Astrocyte (in vitro differentiated cells and primary cell): ENCODE data around the gene CST3. TPM values are rescaled to one million over a fixed set of nuclear protein-coding genes. Genes with fewer than 3 reads are reported as not detected.

Source experiments
- DNase-seq: peaks from one replicate; pipeline ENCODE4 v3.0.0-alpha.2; 2010; ENCODE audit warnings: low read depth
- FAIRE-seq: peaks from 2 replicates; lab custom pipeline; 2011; peaks lifted over from hg19 to GRCh38; lab: Jason Lieb, UNC
- H2AFZ ChIP-seq: 2 replicates; pipeline ENCODE4 v1.6.0; 2012; ENCODE audit warnings: low read depth, low read length, inconsistent platforms
- H3K27ac ChIP-seq: 2 replicates; pipeline ENCODE4 v1.5.1; 2011; ENCODE audit warnings: low read depth, low read length, inconsistent platforms
- H3K27me3 ChIP-seq: 2 replicates; pipeline ENCODE4 v1.6.0; 2011; ENCODE audit warnings: low read length, inconsistent platforms; ENCODE audit not compliant: insufficient read depth
- H3K36me3 ChIP-seq: 2 replicates; pipeline ENCODE4 v1.5.1; 2011; ENCODE audit warnings: low read length, inconsistent platforms; ENCODE audit not compliant: insufficient read depth
- H3K4me1 ChIP-seq: 2 replicates; pipeline ENCODE4 v1.5.1; 2011; ENCODE audit warnings: low read length, inconsistent platforms; ENCODE audit not compliant: insufficient read depth
- H3K4me2 ChIP-seq: 2 replicates; pipeline ENCODE4 v1.6.0; 2012; ENCODE audit warnings: low read length, inconsistent platforms
- H3K4me3 ChIP-seq: 2 replicates; pipeline ENCODE4 v1.5.1; 2011; ENCODE audit warnings: low read depth, mild to moderate bottlenecking, low read length, inconsistent platforms; ENCODE audit not compliant: insufficient read depth
- H3K79me2 ChIP-seq: 2 replicates; pipeline ENCODE4 v1.6.0; 2012; ENCODE audit warnings: mild to moderate bottlenecking, low read length, inconsistent platforms; ENCODE audit not compliant: insufficient read depth
- H3K9ac ChIP-seq: 2 replicates; pipeline ENCODE4 v1.6.0; 2012; ENCODE audit warnings: mild to moderate bottlenecking, low read length, inconsistent platforms
- H3K9me3 ChIP-seq: 2 replicates; pipeline ENCODE4 v1.5.1; 2012; ENCODE audit warnings: low read depth, mild to moderate bottlenecking, low read length, inconsistent platforms; ENCODE audit not compliant: insufficient read depth
- H4K20me1 ChIP-seq: 2 replicates; pipeline ENCODE4 v1.6.0; 2012; ENCODE audit warnings: low read length, inconsistent platforms; ENCODE audit not compliant: insufficient read depth
- H3K27ac Mint-ChIP-seq: one replicate; pipeline ENCODE4 v1.8.0; 2021; ENCODE audit warnings: mild to moderate bottlenecking, mixed read lengths; ENCODE audit not compliant: unreplicated experiment
- H3K27me3 Mint-ChIP-seq: one replicate; pipeline ENCODE4 v1.8.0; 2021; ENCODE audit warnings: low read depth, mixed read lengths; ENCODE audit not compliant: unreplicated experiment
- H3K36me3 Mint-ChIP-seq: one replicate; pipeline ENCODE4 v1.8.0; 2021; ENCODE audit warnings: low read depth, mixed read lengths; ENCODE audit not compliant: unreplicated experiment
- H3K4me1 Mint-ChIP-seq: one replicate; pipeline ENCODE4 v1.8.0; 2021; ENCODE audit warnings: low read depth, mixed read lengths; ENCODE audit not compliant: unreplicated experiment
- H3K4me3 Mint-ChIP-seq: one replicate; pipeline ENCODE4 v1.8.0; 2021; ENCODE audit warnings: mild to moderate bottlenecking, moderate library complexity, mixed read lengths; ENCODE audit not compliant: unreplicated experiment
- H3K9me3 Mint-ChIP-seq: one replicate; pipeline ENCODE4 v1.8.0; 2021; ENCODE audit warnings: mild to moderate bottlenecking, mixed read lengths; ENCODE audit not compliant: unreplicated experiment
- CTCF ChIP-seq: IDR thresholded peaks from 2 replicates; pipeline ENCODE4 v1.5.1; 2011; ENCODE audit warnings: low read depth, mild to moderate bottlenecking, inconsistent platforms, low read length, moderate library complexity; ENCODE audit not compliant: insufficient read depth
- EZH2 ChIP-seq: IDR thresholded peaks from 2 replicates; pipeline ENCODE4 v1.6.1; 2012; ENCODE audit warnings: mild to moderate bottlenecking, low read length, inconsistent platforms; ENCODE audit not compliant: insufficient read depth
- total RNA-seq: library from RNA; stranded (reverse); gene quantifications from 2 replicates; pipeline ENCODE4 v1.2.1, GENCODE V29; 2021

CST3 gene
- total RNA-seq, 1 donor from 2014 or later, result 316 TPM

GRCh38 chr20:23680146-23680545 is 42.4 kb upstream of the CST3 start:
- peaks cover 2% of the 10 kb centered on the region for H3K9me3 Mint-ChIP-seq
- Histone ChIP-seq H3K36me3 (no peaks in the 10 kb centered on the region), H3K27ac (no peak overlapping the region), H3K9me3 (no peaks in the 10 kb centered on the region), H3K4me2 (no peak overlapping the region), H3K27me3 (no peaks in the 10 kb centered on the region), H3K4me1 (no peaks in the 10 kb centered on the region), H4K20me1 (no peaks in the 10 kb centered on the region), H3K79me2 (no peaks in the 10 kb centered on the region), H3K4me3 (no peak overlapping the region), H2AFZ (no peak overlapping the region), H3K9ac (no peak overlapping the region)
- H3K27me3 Mint-ChIP-seq, result peaks cover 22% of the 10 kb centered on the region
- no peak overlapping the region for H3K27ac Mint-ChIP-seq
- H3K4me3 Mint-ChIP-seq, result no peak overlapping the region
- FAIRE-seq (no peak), DNase-seq (no peak)
- TF ChIP-seq EZH2, result no peak
- no peak for TF ChIP-seq CTCF
- H3K36me3 Mint-ChIP-seq, result peaks cover 3% of the 10 kb centered on the region
- no peaks in the 10 kb centered on the region for H3K4me1 Mint-ChIP-seq

- Mint-ChIP-seq H3K36me3 (peaks cover 3% of the 10 kb centered on the region), H3K27ac (no peak overlapping the region), H3K9me3 (peaks cover 2% of the 10 kb centered on the region), H3K4me3 (no peak overlapping the region), H3K4me1 (no peaks in the 10 kb centered on the region), H3K27me3 (peaks cover 19% of the 10 kb centered on the region)
- Histone ChIP-seq H3K27ac (no peak overlapping the region), H3K9ac (no peak overlapping the region), H4K20me1 (no peaks in the 10 kb centered on the region), H3K4me2 (no peak overlapping the region), H2AFZ (no peak overlapping the region), H3K79me2 (no peaks in the 10 kb centered on the region), H3K27me3 (no peaks in the 10 kb centered on the region), H3K9me3 (no peaks in the 10 kb centered on the region), H3K36me3 (no peaks in the 10 kb centered on the region), H3K4me1 (no peaks in the 10 kb centered on the region), H3K4me3 (no peak overlapping the region)
- no peak for DNase-seq
- FAIRE-seq, result no peak
- TF ChIP-seq CTCF (no peak), EZH2 (no peak)
These were observed 41.7 kb upstream of the CST3 start for GRCh38 chr20:23679133-23680092.

- DNase-seq (no peak), FAIRE-seq (no peak)
- no peak overlapping the region for H3K27ac Mint-ChIP-seq
- no peaks in the 10 kb centered on the region for H3K36me3 ChIP-seq
- no peak overlapping the region for H3K9ac ChIP-seq
- no peaks in the 10 kb centered on the region for H3K79me2 ChIP-seq
- H3K4me3 ChIP-seq, result no peak overlapping the region
- no peaks in the 10 kb centered on the region for H3K9me3 ChIP-seq
- H3K4me1 Mint-ChIP-seq, result no peaks in the 10 kb centered on the region
- no peaks in the 10 kb centered on the region for H3K27me3 Mint-ChIP-seq
- no peak overlapping the region for H3K4me3 Mint-ChIP-seq
- H3K27ac ChIP-seq, result no peak overlapping the region
- TF ChIP-seq CTCF (no peak), EZH2 (no peak)
- no peaks in the 10 kb centered on the region for H3K9me3 Mint-ChIP-seq
- H2AFZ ChIP-seq, result no peak overlapping the region
- H3K4me2 ChIP-seq, result no peak overlapping the region
- no peaks in the 10 kb centered on the region for H3K27me3 ChIP-seq
- no peaks in the 10 kb centered on the region for H4K20me1 ChIP-seq
- H3K36me3 Mint-ChIP-seq, result no peaks in the 10 kb centered on the region
- no peaks in the 10 kb centered on the region for H3K4me1 ChIP-seq
These were observed 35.5 kb upstream of the CST3 start for GRCh38 chr20:23673209-23673608.
